Lower lobe of right lung (tissue), 2 donors: ENCODE measurements around the gene KCNMB4. TPM values are rescaled to one million over a fixed set of nuclear protein-coding genes. Genes with fewer than 3 reads are reported as not detected.

Source experiments
- ATAC-seq, 2 donors: fragments of 200-7000 bp; cut with Tn5 transposase; one replicate each; pipeline ENCODE4 v1.9.1; 2020 to 2022; ENCODE audit warnings: mild to moderate bottlenecking in 2 of 2, moderate library complexity in 2 of 2
- DNase-seq: peaks from one replicate; pipeline ENCODE4 v3.0.0-alpha.2; 2020
- H3K27ac ChIP-seq: fragments of 200-600 bp; one replicate; pipeline ENCODE4 v1.8.0; 2022
- H3K27me3 ChIP-seq: fragments of 200-600 bp; one replicate; pipeline ENCODE4 v1.8.0; 2022; ENCODE audit warnings: low read depth
- H3K36me3 ChIP-seq: fragments of 200-600 bp; one replicate; pipeline ENCODE4 v1.8.0; 2022; ENCODE audit warnings: mild to moderate bottlenecking
- H3K4me1 ChIP-seq: fragments of 200-600 bp; one replicate; pipeline ENCODE4 v1.8.0; 2022
- H3K4me3 ChIP-seq: fragments of 200-600 bp; one replicate; pipeline ENCODE4 v1.8.0; 2022; ENCODE audit warnings: mild to moderate bottlenecking
- H3K9me3 ChIP-seq: fragments of 200-600 bp; one replicate; pipeline ENCODE4 v1.8.0; 2022
- CTCF ChIP-seq: fragments of 200-600 bp; IDR thresholded peaks from one replicate; pipeline ENCODE4 v1.8.0; 2022; ENCODE audit warnings: antibody characterized with exemption, mild to moderate bottlenecking
- intact Hi-C: fragments of 100-400 bp; cut with DNase I; formaldehyde crosslinking; loops from one replicate; pipeline ENCODE4 v1.11.0; 2022
- total RNA-seq: library from RNA; stranded (reverse); fragmentation: NEBNext Ultra II Directional; extraction: Animal tissue kit (Norgen Biotek cat#: 25700); gene quantifications from one replicate; pipeline ENCODE4 v1.2.1, GENCODE V29; 2021
- donor health status: DM: no; HTN: yes; CAD: no; lungs with severe emphysema.

Gene KCNMB4
- total RNA-seq, 1 donor from 2014 or later: 4.5 TPM

GRCh38 chr12:70353780-70354660, 12.1 kb upstream of the KCNMB4 start:
- peak in 1 of 2 donors; percentile 29 for ATAC-seq

GRCh38 chr12:70354787-70355186, 11.3 kb upstream of the KCNMB4 start:
- Histone ChIP-seq H3K36me3 (peaks cover 18% of the 10 kb centered on the region), H3K4me3 (no peak overlapping the region), H3K27ac (no peak overlapping the region), H3K4me1 (no peaks in the 10 kb centered on the region), H3K27me3 (no peaks in the 10 kb centered on the region), H3K9me3 (no peaks in the 10 kb centered on the region)
- ATAC-seq (no peak), DNase-seq (no peak)
- intact Hi-C loops: no loop called here
- TF ChIP-seq CTCF: no peak

More at GRCh38 chr12:70353780-70354660, 12.1 kb upstream of the KCNMB4 start:
- intact Hi-C loops: no loop called here
- Histone ChIP-seq H3K36me3 (peaks cover 18% of the 10 kb centered on the region), H3K27me3 (no peaks in the 10 kb centered on the region), H3K27ac (no peak overlapping the region), H3K9me3 (no peaks in the 10 kb centered on the region), H3K4me3 (no peak overlapping the region), H3K4me1 (no peaks in the 10 kb centered on the region)
- DNase-seq: no peak
- no peak for TF ChIP-seq CTCF

GRCh38 chr12:70355972-70356371, 10.1 kb upstream of the KCNMB4 start:
- TF ChIP-seq CTCF: no peak
- no peak overlapping the region for H3K27ac ChIP-seq
- no peak for DNase-seq
- no peak overlapping the region for H3K4me3 ChIP-seq
- ATAC-seq: no peak
- no peaks in the 10 kb centered on the region for H3K27me3 ChIP-seq
- no peaks in the 10 kb centered on the region for H3K4me1 ChIP-seq
- intact Hi-C loops: no loop called here
- peaks cover 18% of the 10 kb centered on the region for H3K36me3 ChIP-seq
- H3K9me3 ChIP-seq: no peaks in the 10 kb centered on the region

- intact Hi-C loops: no loop called here
- H3K27me3 ChIP-seq: peaks cover 8% of the 10 kb centered on the region
- TF ChIP-seq CTCF: no peak
- no peak overlapping the region for H3K27ac ChIP-seq
- no peak for DNase-seq
- no peaks in the 10 kb centered on the region for H3K4me1 ChIP-seq
- H3K9me3 ChIP-seq: no peaks in the 10 kb centered on the region
- no peak for ATAC-seq
- H3K4me3 ChIP-seq: no peak overlapping the region
- peaks cover 6% of the 10 kb centered on the region for H3K36me3 ChIP-seq
Observed at GRCh38 chr12:70359458-70360197, 6.5 kb upstream of the KCNMB4 start.

- no peak for TF ChIP-seq CTCF
- H3K9me3 ChIP-seq: no peaks in the 10 kb centered on the region
- H3K27ac ChIP-seq: no peak overlapping the region
- peaks cover 5% of the 10 kb centered on the region for H3K4me1 ChIP-seq
- ATAC-seq (no peak), DNase-seq (no peak)
- H3K4me3 ChIP-seq: no peak overlapping the region
- H3K27me3 ChIP-seq: peaks cover 13% of the 10 kb centered on the region
- peaks cover under 1% of the 10 kb centered on the region for H3K36me3 ChIP-seq
- intact Hi-C loops: no loop called here
Observed at GRCh38 chr12:70360218-70360617, 5.9 kb upstream of the KCNMB4 start.
